Adipose tissue (tissue), 3 donors: ENCODE data around the gene ARMC3. TPM values are rescaled to one million over a fixed set of nuclear protein-coding genes. Genes with fewer than 3 reads are reported as not detected.
"Not testable (repeated sequence)": the region's sequence is repeated elsewhere in the genome, so short reads cannot be mapped to it uniquely, and the experiment has no call there.

Experiments
- H3K27ac ChIP-seq: one replicate; pipeline ENCODE4 v1.5.1; 2013; ENCODE audit warnings: low read depth, low read length
- WGBS, 3 donors: extraction: QIAGEN DNeasy Blood & Tissue Kit; methylation state at CpG; one replicate each; pipeline ENCODE4 v1.1.7; 2013; 5-methylcytosine and 5-hydroxymethylcytosine counted together
- polyA plus RNA-seq, 3 donors: library from polyadenylated mRNA; stranded (reverse); fragments of 200-250 nt; gene quantifications; one replicate each; pipeline ENCODE4 v1.2.3, GENCODE V29; 2013
- donor health status: healthy with polysubstance abuse.
- donor health status: Bipolar disorder and iron deficiency.
- donor health status: healthy.

The ARMC3 gene
- polyA plus RNA-seq = under 1 TPM in 1 of 3 donors, not detected in 2; 0.08 TPM

- no peak within 1 kb of the TSS for H3K27ac ChIP-seq
- 8 to 14% (median 13%) methylated on average over 41 of the region's 41 CpGs for WGBS, 3 donors
Measured at GRCh38 chr10:22927661-22928403, at the start of gene ARMC3. Gene ARMC3, plus strand, starts transcription at chr10:22928053. Its CDS starts 3,944 bp downstream, at chr10:22931997.

- WGBS, 3 donors = 83 to 88% (median 85%) methylated on average over 2 of the region's 2 CpGs
- H3K27ac ChIP-seq = no peak overlapping the region
Measured at GRCh38 chr10:22891797-22892196, 36.1 kb upstream of the ARMC3 start.

- WGBS, 3 donors = 73 to 79% (median 73%) methylated on average over 2 of the region's 2 CpGs
Measured at GRCh38 chr10:22893781-22894180, 34.1 kb upstream of the ARMC3 start.

GRCh38 chr10:22894714-22895113 is 33.1 kb upstream of the ARMC3 start:
- H3K27ac ChIP-seq = no peak overlapping the region
- WGBS, 3 donors = 48 to 68% (median 55%) methylated on average over 4 of the region's 4 CpGs

More at GRCh38 chr10:22893781-22894180, 34.1 kb upstream of the ARMC3 start:
- no peak overlapping the region for H3K27ac ChIP-seq

- H3K27ac ChIP-seq = no peak overlapping the region
- WGBS, 3 donors = 64 to 74% (median 67%) methylated on average over 1 of the region's 1 CpG
Measured at GRCh38 chr10:22895252-22895651, 32.6 kb upstream of the ARMC3 start.

- WGBS, 3 donors = 74 to 76% (median 74%) methylated on average over 4 of the region's 4 CpGs
- H3K27ac ChIP-seq = no peak overlapping the region
Measured at GRCh38 chr10:22897371-22897770, 30.5 kb upstream of the ARMC3 start.

GRCh38 chr10:22899307-22899706 is 28.5 kb upstream of the ARMC3 start:
- no peak overlapping the region for H3K27ac ChIP-seq
- WGBS, 3 donors = 81 to 89% (median 87%) methylated on average over 2 of the region's 2 CpGs

- no peak overlapping the region for H3K27ac ChIP-seq
- WGBS, 3 donors = 80 to 90% (median 86%) methylated on average over 1 of the region's 1 CpG
Measured at GRCh38 chr10:22899775-22900174, 28.1 kb upstream of the ARMC3 start.

GRCh38 chr10:22900841-22901601 is 26.8 kb upstream of the ARMC3 start:
- no peak overlapping the region for H3K27ac ChIP-seq
- WGBS, 3 donors = 66 to 88% (median 69%) methylated on average over 4 of the region's 4 CpGs

GRCh38 chr10:22902147-22902546 is 25.7 kb upstream of the ARMC3 start:
- not testable (repeated sequence) for H3K27ac ChIP-seq
- WGBS, 3 donors = 86 to 90% (median 90%) methylated on average over 3 of the region's 3 CpGs

- WGBS, 3 donors = 88 to 95% (median 93%) methylated on average over 1 of the region's 1 CpG
- H3K27ac ChIP-seq = no peak overlapping the region
Measured at GRCh38 chr10:22903694-22904093, 24.2 kb upstream of the ARMC3 start.

GRCh38 chr10:22906767-22907166 is 21.1 kb upstream of the ARMC3 start:
- WGBS, 3 donors = 93 to 96% (median 95%) methylated on average over 2 of the region's 2 CpGs
- no peak overlapping the region for H3K27ac ChIP-seq

GRCh38 chr10:22908837-22909236 is 19.0 kb upstream of the ARMC3 start:
- no peak overlapping the region for H3K27ac ChIP-seq
- WGBS, 3 donors = 91 to 100% (median 92%) methylated on average over 1 of the region's 1 CpG

GRCh38 chr10:22909673-22910072 is 18.2 kb upstream of the ARMC3 start:
- not testable (repeated sequence) for H3K27ac ChIP-seq
- WGBS, 3 donors = 91 to 100% (median 97%) methylated on average over 1 of the region's 1 CpG

GRCh38 chr10:22911067-22911466 is 16.8 kb upstream of the ARMC3 start:
- H3K27ac ChIP-seq = no peak overlapping the region
- 36 to 98% (median 95%) methylated on average over 1 of the region's 1 CpG for WGBS, 3 donors

GRCh38 chr10:22911889-22912762 is 15.7 kb upstream of the ARMC3 start:
- 23 to 56% (median 53%) methylated on average over 10 of the region's 10 CpGs for WGBS, 3 donors
- no peak overlapping the region for H3K27ac ChIP-seq

- 45 to 69% (median 64%) methylated on average over 5 of the region's 5 CpGs for WGBS, 3 donors
Measured at GRCh38 chr10:22912763-22913384, 15.0 kb upstream of the ARMC3 start.

GRCh38 chr10:22913474-22914092 is 14.3 kb upstream of the ARMC3 start:
- no peak overlapping the region for H3K27ac ChIP-seq
- 81 to 88% (median 85%) methylated on average over 6 of the region's 6 CpGs for WGBS, 3 donors

More at GRCh38 chr10:22912763-22913384, 15.0 kb upstream of the ARMC3 start:
- no peak overlapping the region for H3K27ac ChIP-seq
